Measurements from ENCODE around the gene MAGOH. TPM values are rescaled to one million over a fixed set of nuclear protein-coding genes. Genes with fewer than 3 reads are reported as not detected.

Gene MAGOH
- total and polyA plus RNA-seq, 9 of the 15 experiments (the other 6 are each of a cell fraction or from before 2014, with no cell fraction given) = 102 to 342 (median 135) TPM

- CTCF ChIA-PET (ENCODE audit: low intra/inter-chr PET ratio) = interaction anchor here (1.4 kb wide), 1 partner anchor 9 kb away, joined by 4 read pairs; no protein-coding TSS in a partner anchor
- TSS peak; percentile 11 for BruUV-seq (replicated peaks)
- Histone ChIP-seq H3K4me3 (no peak overlapping the region), H2AFZ (ENCODE audit: low read depth, low read length) (no peak overlapping the region), H3K9me1 (ENCODE audit: control insufficient read depth, insufficient read depth, low read length) (no peaks in the 10 kb centered on the region), H3K4me1 (replicated peaks in 1 of 2; ENCODE audit: control insufficient read depth in 2 of 2, insufficient read depth in 2 of 2, low read length in 2 of 2) (peaks cover 5% of the 10 kb centered on the region in 2 experiments; a peak in 3 of 5 replicates), H3K27me3 (ENCODE audit: control insufficient read depth in 2 of 2, insufficient read depth in 2 of 2, low read length in 2 of 2) (no peaks in the 10 kb centered on the region), H3K27ac (ENCODE audit: extremely low read depth, low read depth, low read length) (no peak overlapping the region), H3K79me2 (ENCODE audit: control insufficient read depth, insufficient read depth, low read length) (no peaks in the 10 kb centered on the region), H3K4me2 (ENCODE audit: insufficient read depth, low read length) (no peak overlapping the region), H3K9ac (ENCODE audit: insufficient read depth in 1 of 2, low read depth in 2 of 2, low read length in 2 of 2) (no peak overlapping the region), H3K36me3 (ENCODE audit: control insufficient read depth, insufficient read depth, low read length) (peaks cover 88% of the 10 kb centered on the region; the same call in 2 of the 3 replicates), H3K9me3 (replicated peaks; ENCODE audit: control insufficient read depth, insufficient read depth, low read depth, low read length) (no peaks in the 10 kb centered on the region), H4K20me1 (replicated peaks; ENCODE audit: control insufficient read depth, insufficient read depth, low read length) (0 out of 2 replicates have a peak, but pooled peaks cover 4% of the 10 kb centered on the region)
- in situ Hi-C loops (cut with MboI) = no loop called here
- TF ChIP-seq FIP1L1 (IDR thresholded peaks at IDR 0.05; ENCODE audit: low read depth, low read length, poor library complexity, severe bottlenecking) (no peak), ETV1 (tag; conservative IDR thresholded peaks at IDR 0.05; ENCODE audit: low read depth) (no peak), ZBTB34 (CRISPR knock-in tag; IDR thresholded peaks at IDR 0.05) (no peak), GATAD2A (IDR thresholded peaks at IDR 0.05) (no peak), NFIC (IDR thresholded peaks at IDR 0.05) (no peak), HDAC8 (tag; IDR thresholded peaks at IDR 0.05) (no peak)
- no peak for FAIRE-seq
- intact Hi-C loops (cut with micrococcal nuclease) = no loop called here
- no peak for ATAC-seq
- 88% methylated on average over 8 of the region's 8 CpGs for WGBS (ENCODE audit: insufficient coverage, low coverage, missing lambda C conversion rate)
- POLR2A ChIA-PET = interaction anchor here (0.6 to 1.2 kb wide), 3 partner anchors 27 to 129 kb away, joined by 3 to 4 read pairs (median 4); no protein-coding TSS in a partner anchor
- no peak for DNase-seq (ENCODE audit: extremely low read depth in 1 of 4, low spot score in 3 of 4)
These were observed 47.8 kb upstream of the MAGOH start for GRCh38 chr1:53285969-53286760.

Data from K562 (cell line).